HT-29 (cell line): ENCODE results near the gene PTCH2. TPM values are rescaled to one million over a fixed set of nuclear protein-coding genes. Genes with fewer than 3 reads are reported as not detected.

Source experiments
- DNase-seq: peaks from one replicate; pipeline ENCODE4 v3.0.0-alpha.2; 2015; ENCODE audit warnings: low spot score
- total RNA-seq: library from RNA; depleted of rRNA; stranded (reverse); fragments of >200 nt; shearing (Covaris generic); gene quantifications from 2 replicates; pipeline ENCODE4 v1.2.3, GENCODE V29; 2014; rRNA removed

Gene PTCH2
- 0.16 and 0.18 TPM in 2 replicates for total RNA-seq

- no peak for DNase-seq
Observed at GRCh38 chr1:44842862-44843655, at the start of gene PTCH2. Gene PTCH2 (minus strand): TSS chr1:44843253. CDS start chr1:44842932, 321 bp downstream.

- no peak for DNase-seq
Observed at GRCh38 chr1:44890007-44890406, 47.0 kb upstream of the PTCH2 start.

- no peak for DNase-seq
Observed at GRCh38 chr1:44885406-44885805, 42.4 kb upstream of the PTCH2 start.

GRCh38 chr1:44884746-44885145, 41.7 kb upstream of the PTCH2 start:
- DNase-seq = no peak

- no peak for DNase-seq
Observed at GRCh38 chr1:44881011-44881632, 38.1 kb upstream of the PTCH2 start.

GRCh38 chr1:44874155-44874554, 31.1 kb upstream of the PTCH2 start:
- no peak for DNase-seq

GRCh38 chr1:44870096-44870495, 27.0 kb upstream of the PTCH2 start:
- DNase-seq = no peak

- no peak for DNase-seq
Observed at GRCh38 chr1:44867801-44868200, 24.7 kb upstream of the PTCH2 start.

GRCh38 chr1:44862829-44863401, 19.9 kb upstream of the PTCH2 start:
- DNase-seq = no peak

- no peak for DNase-seq
Observed at GRCh38 chr1:44860891-44861425, 17.9 kb upstream of the PTCH2 start.

GRCh38 chr1:44860331-44860730, 17.3 kb upstream of the PTCH2 start:
- DNase-seq = no peak

GRCh38 chr1:44857446-44857845, 14.4 kb upstream of the PTCH2 start:
- no peak for DNase-seq

GRCh38 chr1:44855742-44856141, 12.7 kb upstream of the PTCH2 start:
- DNase-seq = no peak

- DNase-seq = no peak
Observed at GRCh38 chr1:44854970-44855369, 11.9 kb upstream of the PTCH2 start.

- no peak for DNase-seq
Observed at GRCh38 chr1:44853201-44853600, 10.1 kb upstream of the PTCH2 start.

- DNase-seq = no peak
Observed at GRCh38 chr1:44851308-44851707, 8.3 kb upstream of the PTCH2 start.

- DNase-seq = no peak
Observed at GRCh38 chr1:44849575-44850132, 6.6 kb upstream of the PTCH2 start.

GRCh38 chr1:44848456-44849181, 5.6 kb upstream of the PTCH2 start:
- no peak for DNase-seq

- DNase-seq = no peak
Observed at GRCh38 chr1:44847845-44848244, 4.8 kb upstream of the PTCH2 start.

- no peak for DNase-seq
Observed at GRCh38 chr1:44846985-44847384, 3.9 kb upstream of the PTCH2 start.

- DNase-seq = no peak
Observed at GRCh38 chr1:44842486-44842861, 579 bp downstream of the PTCH2 start.

- DNase-seq = no peak
Observed at GRCh38 chr1:44839576-44839975, 3.5 kb downstream of the PTCH2 start.
